Small intestine (tissue), 7 donors: ENCODE results near the gene PCED1A. TPM values are rescaled to one million over a fixed set of nuclear protein-coding genes. Genes with fewer than 3 reads are reported as not detected.
"Not testable (repeated sequence)": the region's sequence is repeated elsewhere in the genome, so short reads cannot be mapped to it uniquely, and the experiment has no call there.

ENCODE experiments used
- DNase-seq, 2 donors: peaks; one replicate each; pipeline versions ENCODE4 v3.0.0 to v3.0.0-alpha.2; 2013
- FAIRE-seq: peaks from 2 replicates; lab custom pipeline; 2012; peaks lifted over from hg19 to GRCh38; lab: Jason Lieb, UNC
- H3K27ac ChIP-seq, 3 donors: one replicate each; pipeline ENCODE4 v1.5.1; 2013; ENCODE audit warnings: low read length in 2 of 3, mild to moderate bottlenecking in 2 of 3, control low read depth in 1 of 3, inconsistent platforms in 1 of 3, low read depth in 1 of 3, moderate library complexity in 1 of 3
- H3K27me3 ChIP-seq, 3 donors: one replicate each; pipeline ENCODE4 v1.6.1; 2013; ENCODE audit warnings: low read length in 3 of 3, inconsistent platforms in 1 of 3; ENCODE audit not compliant: control insufficient read depth in 3 of 3, insufficient read depth in 3 of 3
- H3K36me3 ChIP-seq, 3 donors: one replicate each; pipeline ENCODE4 v1.6.1; 2013; ENCODE audit warnings: low read length in 3 of 3, inconsistent platforms in 1 of 3, low read depth in 1 of 3, mild to moderate bottlenecking in 1 of 3, moderate library complexity in 1 of 3; ENCODE audit not compliant: control insufficient read depth in 3 of 3, insufficient read depth in 2 of 3
- H3K4me1 ChIP-seq, 3 donors: one replicate each; pipeline ENCODE4 v1.6.1; 2013; ENCODE audit warnings: low read length in 2 of 3, inconsistent platforms in 1 of 3, low read depth in 1 of 3, mild to moderate bottlenecking in 1 of 3, moderate library complexity in 1 of 3; ENCODE audit not compliant: control insufficient read depth in 3 of 3, insufficient read depth in 2 of 3
- H3K4me3 ChIP-seq, 3 donors: one replicate each; pipeline ENCODE4 v1.5.1; 2013; ENCODE audit warnings: low read length in 3 of 3, control low read depth in 1 of 3, inconsistent platforms in 1 of 3, low read depth in 1 of 3, mild to moderate bottlenecking in 1 of 3, moderate library complexity in 1 of 3
- H3K9me3 ChIP-seq, 2 donors: one replicate each; pipeline ENCODE4 v1.6.1; 2013; ENCODE audit warnings: low read depth in 1 of 2, low read length in 1 of 2; ENCODE audit not compliant: control insufficient read depth in 2 of 2, insufficient read depth in 1 of 2
- WGBS, 3 donors: extraction: QIAGEN DNeasy Blood & Tissue Kit; methylation state at CpG; one replicate each; pipeline ENCODE4 v1.1.7; 2013; 5-methylcytosine and 5-hydroxymethylcytosine counted together
- polyA plus RNA-seq, 4 donors: library from polyadenylated mRNA; stranded (reverse) in 3 of 4; unstranded in 1 of 4; fragments of 200-250 nt in 3 of 4; fragments of 120-200 nt in 1 of 4; gene quantifications; one replicate each; pipeline versions ENCODE4 v1.2.1 to v1.2.3, GENCODE V29; 2013
- donor health status: healthy with polysubstance abuse.
- donor health status: control.
- donor health status: control.
- donor health status: Bipolar disorder and iron deficiency.
- donor health status: healthy.

PCED1A gene
- polyA plus RNA-seq, 4 donors, result 19.9 to 63.3 (median 37.2) TPM

- WGBS, 3 donors, result 83 to 100% (median 96%) methylated on average over 1 of the region's 1 CpG
- Histone ChIP-seq H3K4me1 (no peaks in the 10 kb centered on the region), H3K4me3 (no peak overlapping the region), H3K27me3 (no peaks in the 10 kb centered on the region), H3K9me3 (no peaks in the 10 kb centered on the region), H3K36me3 (peaks cover 0 to 25% (median 0%) of the 10 kb centered on the region in 3 donors), H3K27ac (no peak overlapping the region)
- DNase-seq (no peak), FAIRE-seq (no peak)
These were observed 6.7 kb downstream of the PCED1A start for GRCh38 chr20:2833761-2834160.

GRCh38 chr20:2831206-2831605 is 9.2 kb downstream of the PCED1A start:
- not testable (repeated sequence) for H3K36me3 ChIP-seq, H3K9me3 ChIP-seq, FAIRE-seq, H3K4me3 ChIP-seq, H3K27me3 ChIP-seq, DNase-seq, H3K27ac ChIP-seq, H3K4me1 ChIP-seq
- 73 to 84% (median 76%) methylated on average over 7 of the region's 7 CpGs for WGBS, 3 donors

- Histone ChIP-seq H3K27ac (no peak overlapping the region), H3K4me1 (no peaks in the 10 kb centered on the region), H3K27me3 (peaks cover 0 to 3% (median 0%) of the 10 kb centered on the region in 3 donors), H3K9me3 (no peaks in the 10 kb centered on the region), H3K4me3 (no peak overlapping the region), H3K36me3 (no peaks in the 10 kb centered on the region)
- WGBS, 3 donors, result 66 to 83% (median 70%) methylated on average over 6 of the region's 6 CpGs
- FAIRE-seq, result no peak
- DNase-seq, result no peak
These were observed 11.1 kb downstream of the PCED1A start for GRCh38 chr20:2829376-2829775.

- no peak for FAIRE-seq
- Histone ChIP-seq H3K27me3 (peaks cover 0 to 9% (median 3%) of the 10 kb centered on the region in 3 donors), H3K4me3 (no peak overlapping the region), H3K27ac (no peak overlapping the region), H3K4me1 (no peaks in the 10 kb centered on the region), H3K36me3 (no peaks in the 10 kb centered on the region), H3K9me3 (no peaks in the 10 kb centered on the region)
- WGBS, 3 donors, result 81 to 92% (median 83%) methylated on average over 4 of the region's 4 CpGs
- no peak for DNase-seq
These were observed 13.8 kb downstream of the PCED1A start for GRCh38 chr20:2826655-2827054.

GRCh38 chr20:2825761-2826160 is 14.7 kb downstream of the PCED1A start:
- no peak for FAIRE-seq
- no peak for DNase-seq
- Histone ChIP-seq H3K9me3 (no peaks in the 10 kb centered on the region), H3K36me3 (no peaks in the 10 kb centered on the region), H3K4me3 (no peak overlapping the region), H3K4me1 (no peaks in the 10 kb centered on the region), H3K27ac (no peak overlapping the region), H3K27me3 (peaks cover 2 to 17% (median 7%) of the 10 kb centered on the region in 3 donors)
- WGBS, 3 donors, result 78 to 90% (median 80%) methylated on average over 2 of the region's 2 CpGs

GRCh38 chr20:2822073-2822472 is 18.4 kb downstream of the PCED1A start:
- no peaks in the 10 kb centered on the region for H3K4me1 ChIP-seq
- peaks cover 6 to 37% (median 12%) of the 10 kb centered on the region in 3 donors for H3K27me3 ChIP-seq
- no peaks in the 10 kb centered on the region for H3K9me3 ChIP-seq
- peak in 1 of 2 donors; percentile 35 for DNase-seq
- no peak overlapping the region for H3K27ac ChIP-seq
- FAIRE-seq, result no peak
- no peaks in the 10 kb centered on the region for H3K36me3 ChIP-seq
- WGBS, 3 donors, result 13 to 34% (median 20%) methylated on average over 4 to 5 of the region's 5 CpGs
- no peak overlapping the region for H3K4me3 ChIP-seq

GRCh38 chr20:2820896-2821869 is 19.3 kb downstream of the PCED1A start:
- DNase-seq, result no peak
- FAIRE-seq, result no peak
- Histone ChIP-seq H3K36me3 (no peaks in the 10 kb centered on the region), H3K27me3 (peaks cover 6 to 34% (median 12%) of the 10 kb centered on the region in 3 donors), H3K27ac (no peak overlapping the region), H3K4me3 (no peak overlapping the region), H3K9me3 (no peaks in the 10 kb centered on the region), H3K4me1 (no peaks in the 10 kb centered on the region)
- 10 to 18% (median 10%) methylated on average over 57 to 68 of the region's 68 CpGs for WGBS, 3 donors

- no peaks in the 10 kb centered on the region for H3K4me1 ChIP-seq
- FAIRE-seq, result no peak
- no peaks in the 10 kb centered on the region for H3K36me3 ChIP-seq
- H3K27ac ChIP-seq, result no peak overlapping the region
- H3K27me3 ChIP-seq, result peaks cover 6 to 34% (median 12%) of the 10 kb centered on the region in 3 donors
- no peaks in the 10 kb centered on the region for H3K9me3 ChIP-seq
- H3K4me3 ChIP-seq, result no peak overlapping the region
- no peak for DNase-seq
- 28 to 41% (median 29%) methylated on average over 31 to 32 of the region's 32 CpGs for WGBS, 3 donors
These were observed 20.2 kb downstream of the PCED1A start for GRCh38 chr20:2820084-2820895.
